ENCODE results near the gene COL9A1.
"Not testable (repeated sequence)": the region's sequence is repeated elsewhere in the genome, so short reads cannot be mapped to it uniquely, and the experiment has no call there.

The COL9A1 gene

DNA sequence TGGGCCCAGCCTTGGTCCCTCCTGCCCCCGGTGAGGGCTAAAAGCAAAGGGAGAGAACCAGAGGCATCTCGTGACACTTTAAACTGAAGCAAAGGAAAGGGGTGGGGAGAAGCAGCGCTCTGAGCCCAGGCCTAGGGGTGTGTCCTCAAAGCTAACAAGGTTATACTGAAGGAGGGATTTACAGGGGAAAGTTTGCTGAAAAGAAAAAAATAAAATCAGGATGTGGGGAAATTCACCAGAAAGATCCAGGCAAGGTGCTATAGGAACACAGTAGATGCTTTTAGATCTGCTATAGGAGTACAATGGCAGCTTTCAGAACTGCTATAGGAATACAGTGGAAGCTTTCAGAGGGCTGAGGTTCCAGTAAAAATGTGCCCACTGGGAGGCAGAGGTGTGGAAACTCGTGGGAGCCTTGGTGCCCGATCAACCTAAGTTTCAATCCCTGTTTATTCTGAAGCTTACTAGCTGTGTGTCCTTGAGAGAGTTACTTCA is at the start of gene COL9A1:
Gene COL9A1, minus strand, starts transcription at position 51 of the 492 bp plus-strand sequence. CDS start 160 bp downstream, outside the sequence.
- no peak for FAIRE-seq
- no peak for DNase-seq (ENCODE audit: insufficient read length, low spot score)

- FAIRE-seq = no peak
These were observed 48.6 kb upstream of the COL9A1 start for GRCh38 chr6:70351461-70351860.

GRCh38 chr6:70345619-70346018 is 42.7 kb upstream of the COL9A1 start:
- DNase-seq (ENCODE audit: insufficient read length, low spot score) = no peak
- no peak for FAIRE-seq

More at GRCh38 chr6:70351461-70351860, 48.6 kb upstream of the COL9A1 start:
- DNase-seq (ENCODE audit: insufficient read length, low spot score) = no peak

DNA sequence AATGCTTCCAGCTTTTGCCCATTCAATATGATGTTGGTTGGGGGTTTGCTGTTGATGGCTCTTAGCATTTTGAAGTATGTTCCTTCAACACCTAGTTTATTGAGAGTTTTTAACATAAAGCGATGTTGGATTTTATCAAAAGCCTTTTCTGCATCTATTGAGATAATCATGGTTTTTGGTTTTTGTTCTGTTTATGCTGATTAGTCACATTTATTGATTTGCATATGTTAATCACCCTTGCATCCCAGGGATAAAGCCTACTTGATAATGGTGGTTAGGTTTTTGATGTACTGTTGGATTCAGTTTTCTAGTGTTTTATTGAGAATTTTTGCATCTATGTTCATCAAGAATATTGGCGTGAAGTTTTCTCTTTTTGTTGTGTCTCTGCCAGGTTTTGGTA is 40.4 kb upstream of the COL9A1 start:
- no peak for DNase-seq (ENCODE audit: insufficient read length, low spot score)
- FAIRE-seq = no peak

DNA sequence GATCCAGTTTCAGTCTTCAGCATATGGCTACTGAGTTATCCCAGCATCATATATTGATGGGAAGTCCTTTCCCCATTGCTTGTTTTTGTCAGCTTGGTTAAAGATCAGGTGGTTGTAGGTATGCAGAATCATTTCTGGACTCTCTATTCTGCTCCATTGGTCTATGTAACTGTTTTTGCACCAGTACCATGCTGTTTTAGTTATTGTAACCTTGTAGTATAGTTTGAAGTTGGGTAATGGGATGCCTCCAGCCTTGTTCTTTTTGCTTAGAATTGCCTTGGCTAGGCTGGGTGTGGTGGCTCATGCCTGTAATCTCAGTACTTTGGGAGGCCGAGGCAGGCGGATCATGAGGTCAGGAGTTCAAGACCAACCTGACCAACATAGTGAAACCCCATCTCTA is 36.9 kb upstream of the COL9A1 start:
- not testable (repeated sequence) for FAIRE-seq; DNase-seq (ENCODE audit: insufficient read length, low spot score)

- no peak for DNase-seq (ENCODE audit: insufficient read length, low spot score)
- no peak for FAIRE-seq
These were observed 35.9 kb upstream of the COL9A1 start for GRCh38 chr6:70338775-70339174.

GRCh38 chr6:70337743-70338105 is 34.8 kb upstream of the COL9A1 start:
- no peak for FAIRE-seq
- no peak for DNase-seq (ENCODE audit: insufficient read length, low spot score)

DNA sequence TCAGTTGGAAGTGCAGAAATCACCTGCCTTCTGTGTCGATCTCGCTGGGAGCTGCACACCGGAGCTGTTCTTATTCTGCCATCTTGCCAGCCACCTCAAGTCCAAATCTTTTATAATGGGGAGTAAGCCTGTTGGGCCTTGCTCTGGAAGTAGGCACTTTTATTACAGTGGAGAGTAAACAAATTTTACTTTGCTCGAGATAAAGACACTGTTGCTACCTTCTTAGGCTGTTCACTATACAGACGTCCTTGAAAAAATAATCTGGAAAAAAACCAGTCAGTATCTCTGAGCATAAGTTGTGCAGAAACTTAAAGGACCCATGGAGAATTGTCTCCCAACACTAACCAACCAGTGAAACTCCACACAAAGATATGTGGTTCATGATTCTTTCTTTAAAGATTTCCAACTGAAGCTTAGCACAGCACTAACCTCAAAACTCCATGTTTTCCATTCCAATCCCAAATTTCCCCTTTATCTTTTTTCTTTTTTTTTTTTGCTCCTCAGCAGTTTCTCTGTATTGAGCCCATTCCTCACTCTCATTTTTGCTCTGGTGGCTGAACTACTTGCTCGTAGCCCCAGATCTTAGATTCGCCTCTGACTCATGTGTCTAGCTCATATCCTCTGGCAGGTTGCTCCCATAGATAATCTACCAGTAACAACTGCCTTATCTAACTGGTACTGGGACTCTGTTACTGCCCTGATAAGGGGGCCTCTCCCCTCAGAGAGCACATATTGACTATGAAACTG is 34.3 kb upstream of the COL9A1 start:
- FAIRE-seq = no peak
- no peak for DNase-seq (ENCODE audit: insufficient read length, low spot score)

GRCh38 chr6:70327036-70327435 is 24.2 kb upstream of the COL9A1 start:
- no peak for FAIRE-seq
- DNase-seq (ENCODE audit: insufficient read length, low spot score) = no peak

DNA sequence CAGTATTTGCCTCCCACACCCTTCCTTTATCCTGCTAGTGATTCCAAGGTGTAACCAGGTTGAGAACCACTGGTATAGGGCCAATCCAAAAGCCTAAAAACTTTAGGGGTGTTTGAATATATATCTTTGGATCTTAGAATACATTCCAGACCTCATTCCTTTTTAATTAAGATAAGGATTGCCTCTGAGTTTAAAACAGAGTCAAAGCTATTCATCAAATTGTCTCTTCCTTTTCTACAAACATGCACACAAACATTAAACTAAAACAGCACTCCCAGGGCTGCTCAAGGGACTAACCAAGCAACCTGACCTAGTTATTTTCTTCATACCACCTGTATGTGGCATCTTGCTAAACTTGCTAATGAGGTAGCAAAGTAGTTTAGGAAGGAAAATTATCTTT is 22.1 kb upstream of the COL9A1 start:
- DNase-seq (ENCODE audit: insufficient read length, low spot score) (no peak), FAIRE-seq (no peak)

GRCh38 chr6:70317799-70318198 is 14.9 kb upstream of the COL9A1 start:
- DNase-seq (ENCODE audit: insufficient read length, low spot score); FAIRE-seq: not testable (repeated sequence)

- DNase-seq (ENCODE audit: insufficient read length, low spot score) = no peak
- FAIRE-seq = no peak
These were observed 12.3 kb upstream of the COL9A1 start for GRCh38 chr6:70315079-70315751.

- DNase-seq (ENCODE audit: insufficient read length, low spot score) (no peak), FAIRE-seq (no peak)
These were observed 11.4 kb upstream of the COL9A1 start for GRCh38 chr6:70314296-70314695.

- no peak for FAIRE-seq
These were observed 9.4 kb upstream of the COL9A1 start for GRCh38 chr6:70312165-70312745.

GRCh38 chr6:70310063-70310694 is 7.3 kb upstream of the COL9A1 start:
- peak; percentile 5 for DNase-seq (ENCODE audit: insufficient read length, low spot score)
- FAIRE-seq = no peak

More at GRCh38 chr6:70312165-70312745, 9.4 kb upstream of the COL9A1 start:
- no peak for DNase-seq (ENCODE audit: insufficient read length, low spot score)

GRCh38 chr6:70309243-70309642 is 6.4 kb upstream of the COL9A1 start:
- FAIRE-seq (no peak), DNase-seq (ENCODE audit: insufficient read length, low spot score) (no peak)

GRCh38 chr6:70308142-70308541 is 5.3 kb upstream of the COL9A1 start:
- FAIRE-seq; DNase-seq (ENCODE audit: insufficient read length, low spot score): not testable (repeated sequence)

DNA sequence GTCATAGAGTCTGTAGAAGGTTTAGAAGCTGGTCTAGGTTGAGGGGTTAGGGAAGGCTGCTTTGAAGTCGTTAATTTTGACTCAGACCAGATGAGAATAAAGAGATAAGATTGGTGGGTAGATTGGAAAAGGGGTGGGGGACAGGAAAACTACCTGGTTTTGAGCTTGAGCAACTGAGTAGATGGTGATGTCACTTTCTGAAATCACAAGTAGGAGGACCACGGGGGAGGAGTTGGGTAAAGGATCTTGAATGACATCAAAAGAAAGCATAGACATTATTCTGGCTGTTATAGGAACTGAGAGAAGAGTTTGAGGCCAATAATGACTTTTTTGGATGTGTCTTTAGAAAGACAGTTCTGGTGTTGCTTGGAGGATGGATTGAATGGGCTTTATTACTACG is 4.1 kb upstream of the COL9A1 start:
- FAIRE-seq (no peak), DNase-seq (ENCODE audit: insufficient read length, low spot score) (no peak)

GRCh38 chr6:70304616-70305015 is 1.7 kb upstream of the COL9A1 start:
- FAIRE-seq (no peak), DNase-seq (ENCODE audit: insufficient read length, low spot score) (no peak)

DNA sequence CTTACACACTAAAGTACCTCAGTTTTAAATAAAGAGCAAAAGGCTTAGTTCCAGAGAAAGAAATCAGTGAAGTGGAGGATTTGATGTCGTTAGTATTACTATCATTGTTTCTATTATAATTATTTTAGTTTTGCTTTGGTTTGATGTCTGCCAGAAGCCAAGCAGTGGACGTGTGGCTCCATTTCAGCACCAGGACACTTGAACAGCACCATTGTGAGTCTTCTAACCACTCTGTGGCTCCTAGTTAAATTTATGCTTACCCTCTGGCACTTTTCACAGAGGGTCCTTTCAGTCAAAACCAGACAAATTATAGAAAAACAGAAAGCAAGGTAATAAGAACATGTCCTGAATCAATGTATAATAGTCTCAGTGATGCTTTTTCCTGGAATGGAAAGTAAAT is 3.4 kb downstream of the COL9A1 start:
- no peak for FAIRE-seq
- DNase-seq (ENCODE audit: insufficient read length, low spot score) = no peak

DNA sequence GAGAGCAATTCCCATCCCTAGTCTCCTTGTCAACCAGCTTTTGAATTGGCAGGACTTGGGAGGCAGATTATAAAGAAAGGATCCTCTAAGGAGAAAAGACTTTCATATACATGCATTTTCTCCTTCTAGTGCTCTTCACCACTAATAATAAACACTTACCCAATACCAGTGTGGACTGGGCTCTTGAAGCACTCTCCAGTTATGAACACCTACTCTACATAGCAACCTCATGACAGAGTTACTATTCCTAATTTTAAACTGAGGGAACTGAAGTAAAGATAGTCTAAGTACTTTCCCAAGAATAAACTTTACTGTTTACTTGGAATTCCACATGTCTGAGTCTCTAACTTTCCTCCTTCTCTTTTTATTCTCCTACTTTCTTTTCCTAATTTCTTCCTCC is 4.8 kb downstream of the COL9A1 start:
- no peak for FAIRE-seq
- DNase-seq (ENCODE audit: insufficient read length, low spot score) = no peak

Data from HTR-8/SVneo (cell line).